Cardiac muscle cell (in vitro differentiated cells and primary cell): ENCODE results near the gene FNDC3A. TPM values are rescaled to one million over a fixed set of nuclear protein-coding genes. Genes with fewer than 3 reads are reported as not detected.
"Not testable (repeated sequence)": the region's sequence is repeated elsewhere in the genome, so short reads cannot be mapped to it uniquely, and the experiment has no call there.

Experiments
- DNase-seq, 2 donors: peaks; one replicate each; pipeline versions ENCODE4 v3.0.0 to v3.0.0-alpha.2; 2010 to 2017; ENCODE audit warnings: low read depth in 1 of 2, low spot score in 1 of 2
- H3K27ac ChIP-seq: fragments of 200-600 bp; sonication (generic); 2 replicates; pipeline ENCODE4 v1.5.1; 2016
- H3K27me3 ChIP-seq: fragments of 200-600 bp; sonication (generic); 2 replicates; pipeline ENCODE4 v1.6.0; 2016; ENCODE audit warnings: control low read depth
- H3K36me3 ChIP-seq: fragments of 200-600 bp; sonication (generic); 2 replicates; pipeline ENCODE4 v1.5.1; 2016; ENCODE audit warnings: control low read depth
- H3K4me1 ChIP-seq: fragments of 200-600 bp; sonication (generic); 2 replicates; pipeline ENCODE4 v1.8.1; 2017; ENCODE audit warnings: low read depth, mild to moderate bottlenecking, mixed run types
- H3K4me3 ChIP-seq: fragments of 200-600 bp; sonication (generic); 2 replicates; pipeline ENCODE4 v1.5.1; 2016; ENCODE audit warnings: mild to moderate bottlenecking
- H3K9me3 ChIP-seq: fragments of 200-600 bp; sonication (generic); 2 replicates; pipeline ENCODE4 v1.5.1; 2017; ENCODE audit warnings: low read depth, mild to moderate bottlenecking, control low read depth
- CTCF ChIP-seq: IDR thresholded peaks from 2 replicates; pipeline ENCODE4 v1.5.1; 2012; ENCODE audit warnings: low read depth, mild to moderate bottlenecking, low read length
- polyA plus RNA-seq: library from polyadenylated mRNA; unstranded; fragments of >200 nt; fragmentation: Nextera tagmentation; extraction: Ambion mirVana; gene quantifications from 2 replicates; pipeline ENCODE4 v1.2.1, GENCODE V29; 2016
- total RNA-seq: library from RNA; depleted of rRNA; stranded (reverse); fragments of >200 nt; gene quantifications from 2 replicates; pipeline ENCODE4 v1.2.3, GENCODE V29; 2016

The FNDC3A gene
- total and polyA plus RNA-seq, 2 experiments from 2014 or later: 18.6 to 28.4 TPM

- no peaks in the 10 kb centered on the region for H3K27me3 ChIP-seq
- H3K9me3 ChIP-seq: no peaks in the 10 kb centered on the region
- H3K4me1 ChIP-seq: no peaks in the 10 kb centered on the region
- H3K4me3 ChIP-seq: no peak overlapping the region
- no peaks in the 10 kb centered on the region for H3K36me3 ChIP-seq
- TF ChIP-seq CTCF: no peak
- no peak for DNase-seq
- no peak overlapping the region for H3K27ac ChIP-seq
These were observed 86.7 kb downstream of the FNDC3A start for GRCh38 chr13:49062297-49062896.

GRCh38 chr13:49063011-49063410 lies 87.3 kb downstream of the FNDC3A start:
- Histone ChIP-seq H3K27me3 (no peaks in the 10 kb centered on the region), H3K4me1 (no peaks in the 10 kb centered on the region), H3K36me3 (no peaks in the 10 kb centered on the region), H3K4me3 (no peak overlapping the region), H3K9me3 (no peaks in the 10 kb centered on the region), H3K27ac (no peak overlapping the region)
- TF ChIP-seq CTCF: no peak
- no peak for DNase-seq

DNA sequence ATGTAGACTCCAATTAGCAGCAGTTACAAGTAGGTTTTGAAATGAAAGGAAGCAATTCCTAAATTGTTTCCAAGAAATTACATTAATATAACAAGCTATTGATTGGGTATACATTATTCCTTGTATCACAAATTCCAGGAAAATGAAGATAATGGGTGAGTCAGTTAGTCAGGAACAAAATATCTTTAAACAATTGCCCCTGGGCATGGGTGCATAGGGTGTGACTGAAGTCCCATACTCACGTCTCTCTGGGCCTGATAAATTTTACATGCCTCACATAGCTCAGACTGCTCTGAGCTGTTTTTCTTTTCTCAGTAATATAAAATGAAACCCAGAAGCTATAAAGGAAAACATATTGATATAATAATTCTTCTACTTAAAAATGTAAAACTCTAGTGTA lies 87.8 kb downstream of the FNDC3A start:
- TF ChIP-seq CTCF: no peak
- H3K27me3 ChIP-seq: no peaks in the 10 kb centered on the region
- H3K4me1 ChIP-seq: no peaks in the 10 kb centered on the region
- H3K36me3 ChIP-seq: no peaks in the 10 kb centered on the region
- no peak for DNase-seq
- no peak overlapping the region for H3K4me3 ChIP-seq
- no peak overlapping the region for H3K27ac ChIP-seq
- no peaks in the 10 kb centered on the region for H3K9me3 ChIP-seq

DNA sequence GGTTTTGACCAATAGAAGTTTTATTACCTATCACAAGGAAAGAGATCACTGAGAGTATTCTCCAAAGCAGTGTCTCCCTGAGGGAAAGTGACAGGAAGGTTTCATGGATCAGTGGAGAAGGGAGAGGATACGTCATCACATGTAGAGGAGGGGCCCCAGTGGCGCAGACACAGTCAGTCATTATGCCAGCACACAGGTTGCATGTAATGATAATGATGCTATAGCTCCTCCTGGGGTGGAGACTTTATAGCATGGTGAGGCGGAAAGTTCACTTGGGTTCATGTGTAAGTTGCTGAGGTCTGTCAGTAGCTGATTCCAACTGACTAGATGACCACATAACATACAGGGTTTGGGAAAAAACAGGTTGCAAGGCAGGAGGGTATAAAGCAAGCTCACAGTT lies 88.8 kb downstream of the FNDC3A start:
- Histone ChIP-seq H3K4me1 (no peaks in the 10 kb centered on the region), H3K4me3 (no peak overlapping the region), H3K27ac (no peak overlapping the region), H3K27me3 (no peaks in the 10 kb centered on the region), H3K36me3 (no peaks in the 10 kb centered on the region), H3K9me3 (no peaks in the 10 kb centered on the region)
- no peak for DNase-seq
- TF ChIP-seq CTCF: no peak

- no peak for DNase-seq
- Histone ChIP-seq H3K4me3 (no peak overlapping the region), H3K27me3 (no peaks in the 10 kb centered on the region), H3K9me3 (no peaks in the 10 kb centered on the region), H3K36me3 (no peaks in the 10 kb centered on the region), H3K27ac (no peak overlapping the region), H3K4me1 (no peaks in the 10 kb centered on the region)
- TF ChIP-seq CTCF: no peak
These were observed 91.1 kb downstream of the FNDC3A start for GRCh38 chr13:49066856-49067255.

DNA sequence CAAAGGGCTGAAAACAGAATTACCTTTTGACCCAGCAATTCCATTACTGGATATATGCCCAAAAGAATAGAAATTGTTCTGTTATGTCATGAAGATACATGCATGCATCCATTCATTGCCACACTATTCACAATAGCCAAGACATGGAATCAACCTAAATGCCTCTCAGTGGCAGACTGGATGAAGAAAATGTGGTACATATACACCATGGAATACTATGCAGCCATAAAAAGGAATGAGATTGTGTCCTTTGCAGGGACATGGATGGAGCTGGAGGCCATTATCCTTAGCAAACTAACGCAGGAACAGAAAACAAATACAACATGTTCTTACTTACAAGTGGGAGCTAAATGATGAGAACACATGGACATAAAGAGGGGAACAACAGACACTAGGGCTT lies 92.8 kb downstream of the FNDC3A start:
- H3K9me3 ChIP-seq, H3K36me3 ChIP-seq, H3K4me3 ChIP-seq, H3K4me1 ChIP-seq, H3K27me3 ChIP-seq, DNase-seq, H3K27ac ChIP-seq: not testable (repeated sequence)

DNA sequence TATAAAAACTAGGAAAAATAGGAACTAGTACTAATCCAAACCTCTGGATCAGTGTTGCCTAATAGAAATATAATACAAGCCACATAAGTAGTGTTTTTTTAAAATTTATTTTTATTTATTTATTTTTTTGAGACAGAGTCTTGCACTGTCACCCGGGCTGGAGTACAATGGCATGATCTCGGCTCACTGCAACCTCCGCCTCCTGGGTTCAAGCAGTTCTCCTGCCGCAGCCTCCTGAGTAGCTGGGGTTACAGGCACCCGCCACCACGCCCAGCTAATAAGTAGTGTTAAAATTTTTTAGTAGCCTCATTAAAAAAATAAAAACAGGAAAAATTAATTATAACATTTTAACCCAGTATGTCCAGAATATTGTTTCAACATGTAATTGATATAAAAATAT lies 94.3 kb downstream of the FNDC3A start:
- not testable (repeated sequence) for H3K4me1 ChIP-seq, H3K27me3 ChIP-seq, DNase-seq, H3K36me3 ChIP-seq, H3K4me3 ChIP-seq, H3K9me3 ChIP-seq, H3K27ac ChIP-seq
